Measurements from ENCODE around the gene BCAM. TPM values are rescaled to one million over a fixed set of nuclear protein-coding genes. Genes with fewer than 3 reads are reported as not detected.
"Not testable (repeated sequence)": the region's sequence is repeated elsewhere in the genome, so short reads cannot be mapped to it uniquely, and the experiment has no call there.

BCAM gene
- total and polyA plus RNA-seq, 12 donors, result 5.1 to 81.1 (median 44.7) TPM

DNA sequence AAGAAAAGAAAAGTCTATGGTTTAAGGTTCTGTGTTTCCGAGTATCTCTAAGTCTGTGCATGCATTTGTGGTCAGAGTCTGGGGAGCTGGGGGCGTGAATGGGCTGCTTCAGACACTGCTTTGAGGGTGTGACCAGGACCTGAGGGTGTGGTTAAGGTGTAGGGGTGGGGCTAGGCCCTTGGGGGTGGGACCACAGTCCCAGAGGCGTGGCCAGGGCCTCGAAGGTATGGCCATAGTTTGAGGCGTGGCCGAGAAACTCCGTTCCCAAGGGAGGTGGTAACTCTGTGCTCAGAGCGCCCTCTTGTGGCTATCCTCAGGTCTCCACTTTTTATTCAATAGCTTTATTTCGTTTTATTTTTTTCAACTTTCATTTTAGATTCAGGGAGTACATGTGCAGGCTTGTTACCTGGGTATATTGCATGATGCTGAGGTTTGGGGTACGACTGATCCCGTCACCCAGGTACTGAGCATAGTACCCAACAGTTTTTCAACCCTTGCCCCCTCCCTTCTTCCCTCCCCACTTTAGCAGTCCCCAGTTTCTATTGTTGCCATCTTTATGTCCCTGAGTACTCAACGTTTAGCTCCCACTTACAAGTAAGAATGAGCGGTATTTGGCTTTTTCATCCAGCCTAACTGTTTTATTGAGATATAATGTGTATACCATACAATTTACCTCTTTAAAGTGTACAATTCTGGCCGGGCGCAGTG, 38.2 kb upstream of the BCAM start:
- H3K27ac ChIP-seq, result no peak overlapping the region

DNA sequence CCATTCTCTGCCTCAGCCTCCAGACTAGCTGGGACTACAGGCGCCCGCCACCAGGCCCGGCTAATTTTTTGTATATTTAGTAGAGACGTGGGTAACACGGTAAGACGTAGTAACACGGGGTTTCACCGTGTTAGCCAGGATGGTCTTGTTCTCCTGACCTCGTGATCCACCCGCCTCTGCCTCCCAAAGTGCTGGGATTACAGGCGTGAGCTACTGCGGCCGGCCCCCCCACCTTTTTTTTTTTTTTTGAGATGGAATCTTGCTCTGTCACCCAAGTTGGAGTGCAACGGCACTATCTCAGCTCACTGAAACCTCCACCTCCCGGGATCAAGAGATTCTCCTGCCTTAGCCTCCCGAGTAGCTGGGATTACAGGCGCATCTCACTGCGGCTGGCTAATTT, 36.8 kb upstream of the BCAM start:
- DNase-seq; H3K4me1 ChIP-seq (replicated peaks in 1 of 2); intact Hi-C loops (cut with DNase I); H3K27me3 ChIP-seq; H3K27ac ChIP-seq; H3K36me3 ChIP-seq (replicated peaks in 1 of 2); H3K9me3 ChIP-seq (replicated peaks in 1 of 3); H3K4me3 ChIP-seq: not testable (repeated sequence)
- 69 to 86% (median 79%) methylated on average over 16 to 18 of the region's 18 CpGs for WGBS, 4 donors

More for the DNA sequence above, 38.2 kb upstream of the BCAM start:
- Histone ChIP-seq H3K4me3 (no peak overlapping the region), H3K4me1 (replicated peaks in 1 of 2) (peaks cover 6 to 7% of the 10 kb centered on the region in 2 donors), H3K9me3 (replicated peaks in 1 of 3) (no peaks in the 10 kb centered on the region), H3K27me3 (no peaks in the 10 kb centered on the region), H3K36me3 (replicated peaks in 1 of 2) (no peaks in the 10 kb centered on the region)
- WGBS, 4 donors, result 15 to 16% (median 16%) methylated on average over 15 of the region's 15 CpGs
- DNase-seq, result peak; percentile 94 to 98 (median 96)
- intact Hi-C loops (cut with DNase I), result loop anchor here (2.0 kb wide), 2 partner anchors 46 to 82 kb away; no protein-coding TSS in a partner anchor
- TF ChIP-seq, protein P1, sequence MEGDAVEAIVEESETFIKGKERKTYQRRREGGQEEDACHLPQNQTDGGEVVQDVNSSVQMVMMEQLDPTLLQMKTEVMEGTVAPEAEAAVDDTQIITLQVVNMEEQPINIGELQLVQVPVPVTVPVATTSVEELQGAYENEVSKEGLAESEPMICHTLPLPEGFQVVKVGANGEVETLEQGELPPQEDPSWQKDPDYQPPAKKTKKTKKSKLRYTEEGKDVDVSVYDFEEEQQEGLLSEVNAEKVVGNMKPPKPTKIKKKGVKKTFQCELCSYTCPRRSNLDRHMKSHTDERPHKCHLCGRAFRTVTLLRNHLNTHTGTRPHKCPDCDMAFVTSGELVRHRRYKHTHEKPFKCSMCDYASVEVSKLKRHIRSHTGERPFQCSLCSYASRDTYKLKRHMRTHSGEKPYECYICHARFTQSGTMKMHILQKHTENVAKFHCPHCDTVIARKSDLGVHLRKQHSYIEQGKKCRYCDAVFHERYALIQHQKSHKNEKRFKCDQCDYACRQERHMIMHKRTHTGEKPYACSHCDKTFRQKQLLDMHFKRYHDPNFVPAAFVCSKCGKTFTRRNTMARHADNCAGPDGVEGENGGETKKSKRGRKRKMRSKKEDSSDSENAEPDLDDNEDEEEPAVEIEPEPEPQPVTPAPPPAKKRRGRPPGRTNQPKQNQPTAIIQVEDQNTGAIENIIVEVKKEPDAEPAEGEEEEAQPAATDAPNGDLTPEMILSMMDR (IDR thresholded peaks at IDR 0.05), result peak; percentile 89 to 95 (median 92)
- TF ChIP-seq POLR2A (IDR thresholded peaks at IDR 0.05), result no peak

DNA sequence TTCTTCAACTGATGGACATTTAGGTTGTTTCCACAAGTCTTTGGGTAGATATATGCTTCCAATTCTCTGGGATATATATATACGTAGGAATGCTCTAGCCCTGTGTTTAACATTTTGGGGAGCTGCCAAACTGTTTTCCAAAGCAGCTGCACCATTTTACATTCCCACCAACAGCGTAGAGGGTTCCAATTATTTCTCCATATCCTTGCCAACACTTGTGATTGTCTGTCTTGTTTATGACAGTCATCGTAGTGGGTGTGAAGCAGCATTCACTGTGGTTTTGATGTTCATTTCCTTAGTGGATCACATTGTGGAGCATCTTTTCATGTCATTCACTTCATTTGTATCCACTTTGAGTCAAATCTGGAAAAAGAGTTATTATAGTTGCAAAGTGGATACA, 35.9 kb upstream of the BCAM start:
- 59 to 74% (median 72%) methylated on average over 3 of the region's 3 CpGs for WGBS, 4 donors
- intact Hi-C loops (cut with DNase I), result no loop called here
- Histone ChIP-seq H3K4me1 (replicated peaks in 1 of 2) (peaks cover 5 to 6% of the 10 kb centered on the region in 2 donors), H3K27ac (no peak overlapping the region), H3K9me3 (replicated peaks in 1 of 3) (no peaks in the 10 kb centered on the region), H3K36me3 (replicated peaks in 1 of 2) (no peaks in the 10 kb centered on the region), H3K4me3 (no peak overlapping the region), H3K27me3 (no peaks in the 10 kb centered on the region)
- no peak for DNase-seq
- no peak for TF ChIP-seq POLR2A (IDR thresholded peaks at IDR 0.05)

DNA sequence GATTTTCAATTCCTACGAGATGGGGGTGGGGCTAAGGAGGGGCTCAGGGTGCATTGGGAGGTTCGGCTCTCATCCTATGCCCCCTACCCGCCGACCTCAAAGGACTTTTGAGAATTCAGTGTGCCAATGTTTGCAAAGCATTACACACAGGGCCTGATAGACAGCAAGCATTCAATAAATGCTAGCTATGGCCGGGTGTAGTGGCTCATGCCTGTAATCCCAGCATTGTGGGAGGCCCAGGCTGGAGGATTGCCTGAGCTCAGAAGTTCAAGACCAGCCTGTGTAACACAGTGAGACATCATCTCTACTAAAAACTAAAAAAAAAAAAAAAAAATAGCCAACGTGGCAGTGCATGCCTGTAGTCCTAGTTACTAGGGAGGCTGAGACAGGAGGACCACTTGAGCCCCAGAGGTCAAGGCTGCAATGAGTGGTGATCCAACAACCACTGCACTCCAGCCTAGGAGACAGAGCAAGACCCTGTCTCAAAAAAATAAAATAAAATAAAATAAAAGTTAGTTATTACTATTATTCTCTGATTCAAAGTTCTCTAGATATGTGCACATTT, 33.1 kb upstream of the BCAM start:
- no peaks in the 10 kb centered on the region for H3K36me3 ChIP-seq (replicated peaks in 1 of 2)
- TF ChIP-seq, protein P1 (IDR thresholded peaks at IDR 0.05), result no peak
- TF ChIP-seq POLR2A (IDR thresholded peaks at IDR 0.05), result no peak
- no peak overlapping the region for H3K4me3 ChIP-seq
- H3K4me1 ChIP-seq (replicated peaks in 1 of 2), result peaks cover 5 to 6% of the 10 kb centered on the region in 2 donors
- 79 to 89% (median 84%) methylated on average over 6 of the region's 6 CpGs for WGBS, 4 donors
- no peak for DNase-seq
- no peaks in the 10 kb centered on the region for H3K27me3 ChIP-seq
- H3K9me3 ChIP-seq (replicated peaks in 1 of 3), result no peaks in the 10 kb centered on the region
- no peak overlapping the region for H3K27ac ChIP-seq
- intact Hi-C loops (cut with DNase I), result no loop called here

DNA sequence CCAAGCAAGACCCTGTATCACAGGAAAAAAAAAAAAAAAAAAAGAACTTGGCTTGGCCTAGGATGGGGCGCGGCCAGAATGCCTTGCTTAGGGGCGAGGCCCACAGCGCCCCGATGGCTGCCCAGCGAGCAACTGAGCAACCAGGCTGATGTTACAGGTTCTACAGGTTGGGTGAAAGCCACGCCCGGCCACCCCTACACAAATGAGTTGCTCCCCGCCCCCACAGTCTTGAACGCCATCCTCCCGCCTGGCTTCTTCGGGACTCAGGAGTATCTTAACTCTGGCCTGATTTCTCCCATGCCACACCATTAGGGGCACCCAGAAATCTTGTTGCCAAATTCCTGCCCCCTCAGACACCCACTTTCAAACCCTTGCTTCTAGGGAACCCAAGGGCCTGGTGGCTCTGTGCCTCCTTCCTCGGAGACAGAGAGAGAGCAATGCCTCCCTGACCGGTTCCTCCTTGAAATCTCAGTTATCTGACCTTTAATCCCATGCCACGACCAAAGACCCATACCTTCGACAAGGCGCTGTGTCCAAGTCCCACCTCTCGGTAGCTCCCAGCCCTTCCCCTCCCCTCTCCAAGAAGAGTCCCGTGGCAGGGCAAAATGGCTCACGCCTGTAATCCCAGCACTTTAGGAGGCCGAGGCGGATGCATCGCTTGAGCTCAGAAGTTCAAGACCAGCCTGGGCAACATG, 32.4 kb upstream of the BCAM start:
- intact Hi-C loops (cut with DNase I), result no loop called here
- Histone ChIP-seq H3K27me3 (no peaks in the 10 kb centered on the region), H3K4me3 (no peak overlapping the region), H3K36me3 (replicated peaks in 1 of 2) (no peaks in the 10 kb centered on the region), H3K9me3 (replicated peaks in 1 of 3) (no peaks in the 10 kb centered on the region), H3K27ac (no peak overlapping the region), H3K4me1 (replicated peaks in 1 of 2) (peaks cover 5 to 6% of the 10 kb centered on the region in 2 donors)
- 89 to 94% (median 92%) methylated on average over 23 of the region's 23 CpGs for WGBS, 4 donors
- DNase-seq, result no peak
- TF ChIP-seq POLR2A (IDR thresholded peaks at IDR 0.05), result no peak
- TF ChIP-seq, protein P1 (IDR thresholded peaks at IDR 0.05), result no peak
